Measurements from ENCODE around the gene RBMS1. TPM values are rescaled to one million over a fixed set of nuclear protein-coding genes. Genes with fewer than 3 reads are reported as not detected.

The RBMS1 gene
- total and polyA plus RNA-seq, 8 donors, result 91.7 to 133 (median 119) TPM

GRCh38 chr2:160354677-160355076, 138.9 kb downstream of the RBMS1 start:
- Histone ChIP-seq H3K36me3 (peaks cover 0 to 5% of the 10 kb centered on the region in 2 donors), H3K9me3 (no peaks in the 10 kb centered on the region), H3K27ac (peak overlapping the region in 1 of 2 donors; percentile 47), H3K4me1 (peaks cover 13 to 80% of the 10 kb centered on the region in 2 donors), H3K27me3 (no peaks in the 10 kb centered on the region), H3K4me3 (no peak overlapping the region)
- intact Hi-C loops (cut with DNase I), result no loop called here
- TF ChIP-seq, protein P1, sequence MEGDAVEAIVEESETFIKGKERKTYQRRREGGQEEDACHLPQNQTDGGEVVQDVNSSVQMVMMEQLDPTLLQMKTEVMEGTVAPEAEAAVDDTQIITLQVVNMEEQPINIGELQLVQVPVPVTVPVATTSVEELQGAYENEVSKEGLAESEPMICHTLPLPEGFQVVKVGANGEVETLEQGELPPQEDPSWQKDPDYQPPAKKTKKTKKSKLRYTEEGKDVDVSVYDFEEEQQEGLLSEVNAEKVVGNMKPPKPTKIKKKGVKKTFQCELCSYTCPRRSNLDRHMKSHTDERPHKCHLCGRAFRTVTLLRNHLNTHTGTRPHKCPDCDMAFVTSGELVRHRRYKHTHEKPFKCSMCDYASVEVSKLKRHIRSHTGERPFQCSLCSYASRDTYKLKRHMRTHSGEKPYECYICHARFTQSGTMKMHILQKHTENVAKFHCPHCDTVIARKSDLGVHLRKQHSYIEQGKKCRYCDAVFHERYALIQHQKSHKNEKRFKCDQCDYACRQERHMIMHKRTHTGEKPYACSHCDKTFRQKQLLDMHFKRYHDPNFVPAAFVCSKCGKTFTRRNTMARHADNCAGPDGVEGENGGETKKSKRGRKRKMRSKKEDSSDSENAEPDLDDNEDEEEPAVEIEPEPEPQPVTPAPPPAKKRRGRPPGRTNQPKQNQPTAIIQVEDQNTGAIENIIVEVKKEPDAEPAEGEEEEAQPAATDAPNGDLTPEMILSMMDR (IDR thresholded peaks at IDR 0.05), result no peak
- no peak for ATAC-seq
- DNase-seq, result no peak

- H3K9me3 ChIP-seq, result no peaks in the 10 kb centered on the region
- peak overlapping the region; percentile 5 to 47 for H3K27ac ChIP-seq
- intact Hi-C loops (cut with DNase I), result no loop called here
- ATAC-seq, result peak; percentile 75
- no peaks in the 10 kb centered on the region for H3K27me3 ChIP-seq
- DNase-seq, result no peak
- H3K4me1 ChIP-seq, result peaks cover 13 to 83% of the 10 kb centered on the region in 2 donors
- TF ChIP-seq, protein P1 (IDR thresholded peaks at IDR 0.05), result no peak
- peaks cover 0 to 5% of the 10 kb centered on the region in 2 donors for H3K36me3 ChIP-seq
- H3K4me3 ChIP-seq, result no peak overlapping the region
Observed at GRCh38 chr2:160353813-160354212, 139.8 kb downstream of the RBMS1 start.

- peak; percentile 21 for ATAC-seq
- H3K9me3 ChIP-seq, result no peaks in the 10 kb centered on the region
- no peak overlapping the region for H3K4me3 ChIP-seq
- peaks cover 0 to 5% of the 10 kb centered on the region in 2 donors for H3K36me3 ChIP-seq
- peak overlapping the region; percentile 5 to 71 for H3K27ac ChIP-seq
- TF ChIP-seq, protein P1 (IDR thresholded peaks at IDR 0.05), result no peak
- intact Hi-C loops (cut with DNase I), result no loop called here
- H3K4me1 ChIP-seq, result peaks cover 13 to 85% of the 10 kb centered on the region in 2 donors
- DNase-seq, result no peak
- no peaks in the 10 kb centered on the region for H3K27me3 ChIP-seq
Observed at GRCh38 chr2:160353166-160353565, 140.4 kb downstream of the RBMS1 start.

DNA sequence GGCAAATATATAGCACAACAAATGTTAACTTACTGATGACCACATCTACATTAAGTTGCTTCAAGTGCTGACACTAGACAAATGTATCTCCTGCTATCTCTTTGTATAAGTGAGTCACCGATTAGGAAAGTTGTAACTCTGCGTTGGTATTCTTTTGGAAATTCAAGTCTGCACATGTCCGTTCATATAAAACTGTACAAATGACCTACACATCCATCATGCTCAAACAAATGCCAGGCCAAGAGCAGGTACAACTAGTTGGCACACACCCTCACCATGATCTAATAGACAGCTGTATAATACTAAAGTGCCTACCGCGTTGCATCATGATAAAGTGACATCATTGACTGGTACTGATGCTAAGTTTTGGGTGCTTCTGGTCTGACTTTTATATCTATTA, 141.1 kb downstream of the RBMS1 start:
- TF ChIP-seq, protein P1 (IDR thresholded peaks at IDR 0.05), result no peak
- ATAC-seq (no peak), DNase-seq (no peak)
- Histone ChIP-seq H3K4me3 (no peak overlapping the region), H3K9me3 (no peaks in the 10 kb centered on the region), H3K27me3 (no peaks in the 10 kb centered on the region), H3K4me1 (peaks cover 13 to 83% of the 10 kb centered on the region in 2 donors), H3K36me3 (peaks cover 0 to 5% of the 10 kb centered on the region in 2 donors), H3K27ac (peak overlapping the region; percentile 5 to 71)
- intact Hi-C loops (cut with DNase I), result no loop called here

DNA sequence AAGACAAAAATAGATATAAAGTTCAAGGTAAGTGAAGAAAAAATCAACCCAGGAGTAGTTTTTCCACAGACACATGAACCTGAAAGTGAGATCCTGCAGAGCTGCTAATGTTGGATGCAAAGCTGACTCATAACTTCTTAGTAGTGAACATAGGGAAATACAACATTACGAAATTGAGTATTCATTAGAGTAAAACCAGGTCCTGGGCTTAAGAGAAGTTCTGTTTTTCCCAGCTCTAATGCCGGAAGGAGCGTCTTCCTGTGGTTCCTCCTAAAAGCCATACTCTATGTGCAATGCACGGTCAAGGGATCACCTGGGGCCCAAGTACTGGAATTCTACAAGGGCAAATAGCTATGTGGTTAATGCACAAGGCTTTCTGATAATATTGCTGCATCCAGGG, 141.7 kb downstream of the RBMS1 start:
- peak overlapping the region in 1 of 2 donors; percentile 71 for H3K27ac ChIP-seq
- no peaks in the 10 kb centered on the region for H3K9me3 ChIP-seq
- intact Hi-C loops (cut with DNase I), result no loop called here
- ATAC-seq (peak; percentile 45), DNase-seq (no peak)
- no peak overlapping the region for H3K4me3 ChIP-seq
- peaks cover 13 to 83% of the 10 kb centered on the region in 2 donors for H3K4me1 ChIP-seq
- TF ChIP-seq, protein P1 (IDR thresholded peaks at IDR 0.05), result no peak
- peaks cover 0 to 5% of the 10 kb centered on the region in 2 donors for H3K36me3 ChIP-seq
- no peaks in the 10 kb centered on the region for H3K27me3 ChIP-seq

Measured in left lung (tissue), 10 donors.